Endothelial cell of umbilical vein (primary cell): ENCODE measurements around the gene AGRN. TPM values are rescaled to one million over a fixed set of nuclear protein-coding genes. Genes with fewer than 3 reads are reported as not detected.
A peak's percentile ranks its signal among the peaks of the same experiment; 100 is the strongest.

Source experiments
- BruUV-seq: library from RNA; stranded (reverse); fragments of 400-500 nt; replicated peaks from 2 replicates; lab custom pipeline; 2021; lab: Mats Ljungman, UMichigan
- CTCF ChIA-PET: fragments of 300-600, 350-600 bp; sonication (Branson Sonifier 250); formaldehyde crosslinking; loops from one replicate; lab custom pipeline; 2021; ENCODE audit warnings: antibody characterized with exemption, inconsistent platforms; lab: Charles Lee
- POLR2A ChIA-PET: fragments of 300-600, 350-600 bp; sonication (Branson Sonifier 250); formaldehyde crosslinking; loops from one replicate; lab custom pipeline; 2021; ENCODE audit warnings: antibody characterized with exemption, inconsistent platforms; lab: Charles Lee
- DNase-seq: peaks from one replicate; pipeline ENCODE4 v3.0.0-alpha.2; 2011; ENCODE audit warnings: low read depth, low spot score
- FAIRE-seq: peaks from 2 replicates; lab custom pipeline; 2011; peaks lifted over from hg19 to GRCh38; lab: Jason Lieb, UNC
- H2AFZ ChIP-seq: 2 replicates; pipeline ENCODE4 v1.6.0; 2012; ENCODE audit warnings: low read depth, low read length, control low read depth, inconsistent platforms
- H3K27ac ChIP-seq: 2 replicates; pipeline ENCODE4 v1.5.1; 2011; ENCODE audit warnings: low read depth, mild to moderate bottlenecking, control low read depth, low read length, moderate library complexity; ENCODE audit not compliant: insufficient read depth
- H3K27me3 ChIP-seq, 2 experiments: 2 replicates each; pipeline versions ENCODE4 v1.6.0 to v1.6.1; 2011; ENCODE audit warnings: low read length in 2 of 2, mixed read lengths in 1 of 2; ENCODE audit not compliant: control insufficient read depth in 2 of 2, insufficient read depth in 2 of 2
- H3K36me3 ChIP-seq, 2 experiments: 2 replicates in 1 of 2; 3 replicates in 1 of 2; pipeline ENCODE4 v1.5.1; 2011; ENCODE audit warnings: low read length in 2 of 2, mild to moderate bottlenecking in 1 of 2, moderate library complexity in 1 of 2; ENCODE audit not compliant: control insufficient read depth in 2 of 2, insufficient read depth in 2 of 2; ENCODE audit errors: extremely low read depth in 1 of 2
- H3K4me1 ChIP-seq: 3 replicates; pipeline ENCODE4 v1.5.1; 2011; ENCODE audit warnings: mild to moderate bottlenecking, low read length; ENCODE audit not compliant: control insufficient read depth, insufficient read depth; ENCODE audit errors: extremely low read depth
- H3K4me2 ChIP-seq: 2 replicates; pipeline ENCODE4 v1.6.1; 2011; ENCODE audit warnings: low read length, control low read depth, mixed read lengths; ENCODE audit not compliant: insufficient read depth
- H3K4me3 ChIP-seq, 3 experiments: fragments of 200-600 bp in 1 of 3; sonication (generic), shearing (Covaris generic) in 1 of 3; replicated peaks in 1 of 3; 2 replicates each; pipeline ENCODE4 v1.5.1; 2011 to 2016; ENCODE audit warnings: control low read depth in 3 of 3, low read length in 3 of 3, mild to moderate bottlenecking in 2 of 3, inconsistent platforms in 1 of 3, low read depth in 1 of 3, moderate library complexity in 1 of 3; ENCODE audit not compliant: insufficient read depth in 1 of 3
- H3K79me2 ChIP-seq: 2 replicates; pipeline ENCODE4 v1.6.0; 2012; ENCODE audit warnings: low read length, inconsistent platforms; ENCODE audit not compliant: control insufficient read depth, insufficient read depth
- H3K9ac ChIP-seq: replicated peaks from 2 replicates; pipeline ENCODE3; 2011; ENCODE audit warnings: low read length, control low read depth; ENCODE audit not compliant: insufficient read depth; ENCODE audit errors: extremely low read depth
- H3K9me1 ChIP-seq: replicated peaks from 3 replicates; pipeline ENCODE4 v1.6.0; 2011; ENCODE audit warnings: mild to moderate bottlenecking, low read length; ENCODE audit not compliant: control insufficient read depth, insufficient read depth; ENCODE audit errors: extremely low read depth
- H3K9me3 ChIP-seq: replicated peaks from 2 replicates; pipeline ENCODE4 v1.5.1; 2012; ENCODE audit warnings: low read length, inconsistent platforms; ENCODE audit not compliant: control insufficient read depth, insufficient read depth
- H4K20me1 ChIP-seq: replicated peaks from 2 replicates; pipeline ENCODE3; 2011; ENCODE audit warnings: mild to moderate bottlenecking, low read length; ENCODE audit not compliant: control insufficient read depth, insufficient read depth; ENCODE audit errors: extremely low read depth
- EZH2 ChIP-seq: IDR thresholded peaks from 2 replicates; pipeline ENCODE4 v1.6.1; 2012; ENCODE audit warnings: borderline replicate concordance, low read depth, mild to moderate bottlenecking, moderate library complexity, low read length, inconsistent platforms; ENCODE audit not compliant: severe bottlenecking
- FOS ChIP-seq: IDR thresholded peaks from 2 replicates; pipeline ENCODE4 v1.6.1; 2011; ENCODE audit warnings: mild to moderate bottlenecking, low read length, moderate library complexity, borderline replicate concordance; ENCODE audit not compliant: insufficient read depth
- GATA2 ChIP-seq: IDR thresholded peaks from 2 replicates; pipeline ENCODE4 v1.7.0; 2011; ENCODE audit warnings: low read depth, mild to moderate bottlenecking, moderate library complexity, mixed read lengths, low read length; ENCODE audit not compliant: insufficient read length, insufficient read depth
- JUN ChIP-seq: IDR thresholded peaks from 2 replicates; pipeline ENCODE4 v1.6.1; 2011; ENCODE audit warnings: borderline replicate concordance, low read depth; ENCODE audit not compliant: insufficient read length, insufficient read depth
- MYC ChIP-seq: IDR thresholded peaks from one replicate; pipeline ENCODE4 v1.6.1; 2011; ENCODE audit warnings: mild to moderate bottlenecking, low read depth, low read length
- POLR2A ChIP-seq: IDR thresholded peaks from 2 replicates; pipeline ENCODE4 v1.6.1; 2012; ENCODE audit warnings: low read depth, mild to moderate bottlenecking, control low read depth, low read length
- POLR2AphosphoS5 ChIP-seq: IDR thresholded peaks from 2 replicates; pipeline ENCODE4 v1.6.1; 2012; ENCODE audit warnings: low read depth, mild to moderate bottlenecking, control low read depth, low read length, moderate library complexity; ENCODE audit not compliant: insufficient read depth
- dilution Hi-C: fragments of 300-500 bp; cut with MboI; formaldehyde crosslinking; loops from one replicate; pipeline ENCODE4 v1.15.0; 2019; ENCODE audit warnings: low sequenced_read_pairs; ENCODE audit not compliant: extremely low pct_ligation_motif_present
- intact Hi-C: fragments of 100-400 bp; cut with micrococcal nuclease; formaldehyde crosslinking; loops from one replicate; pipeline ENCODE4 v1.10.0; 2022
- polyA plus RNA-seq, 4 experiments: library from polyadenylated mRNA; depleted of rRNA in 3 of 4; stranded (reverse) in 3 of 4; unstranded in 1 of 4; fragments of >200 nt; gene quantifications; 2 replicates each; pipeline versions ENCODE4 v1.2.1 to v1.2.3, GENCODE V29; 2011 to 2012; ENCODE audit warnings: missing spikeins in 1 of 4
- total RNA-seq: library from RNA; stranded (reverse); gene quantifications from 2 replicates; pipeline ENCODE4 v1.2.3, GENCODE V29; 2021
- TF ChIP-seq, protein P1 (sequence below): IDR thresholded peaks from 2 replicates; pipeline ENCODE4 v1.6.1; 2011; ENCODE audit not compliant: insufficient read depth, insufficient read length
- TF ChIP-seq, protein P2 (sequence below), 2 donors: IDR thresholded peaks; 1 replicate in 1 of 2; 2 replicates in 1 of 2; pipeline ENCODE4 v1.5.1; 2011; ENCODE audit warnings: low read length in 2 of 2, mild to moderate bottlenecking in 2 of 2, moderate library complexity in 2 of 2, control low read depth in 1 of 2, inconsistent platforms in 1 of 2, low read depth in 1 of 2; ENCODE audit not compliant: insufficient read depth in 1 of 2; ENCODE audit errors: extremely low read depth in 1 of 2

Gene AGRN
- total and polyA plus RNA-seq, 2 donors (not counting 3 experiments of a cell fraction or from before 2014, with no cell fraction given): 66.6 to 67.8 TPM

DNA sequence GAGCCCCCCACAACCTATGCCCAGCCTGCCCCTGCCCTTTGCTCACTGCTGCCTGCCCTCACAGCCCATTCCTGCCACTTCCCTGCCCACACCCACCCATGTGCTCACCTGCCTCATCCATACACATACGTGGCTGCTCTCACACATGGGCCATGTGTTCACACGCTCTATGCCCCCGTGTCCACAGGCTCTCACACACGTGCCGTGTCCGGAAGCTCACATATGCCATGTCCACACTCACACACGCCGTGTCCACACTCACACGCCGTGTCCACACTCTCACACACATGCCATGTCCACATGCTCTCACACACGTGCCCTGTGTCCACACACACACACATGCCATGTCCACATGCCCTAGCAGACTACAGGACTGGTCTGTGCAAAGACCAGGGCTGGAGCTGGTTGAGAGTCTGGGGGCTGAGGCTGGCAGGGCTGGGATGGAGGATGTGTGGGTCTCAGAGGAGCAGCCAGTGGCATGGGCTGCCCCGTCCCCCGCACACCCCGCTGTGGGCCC, 54.8 kb downstream of the AGRN start:
- H3K9me1 ChIP-seq: no peaks in the 10 kb centered on the region
- H3K36me3 ChIP-seq: no peaks in the 10 kb centered on the region
- DNase-seq (no peak), FAIRE-seq (no peak)
- H3K9me3 ChIP-seq: no peaks in the 10 kb centered on the region
- no peak overlapping the region for H3K27ac ChIP-seq
- no peak overlapping the region for H2AFZ ChIP-seq
- peaks cover 2% of the 10 kb centered on the region for H3K4me1 ChIP-seq
- CTCF ChIA-PET: interaction anchor here (1.2 to 1.7 kb wide), 2 partner anchors 16 to 217 kb away, joined by 3 read pairs; no protein-coding TSS in a partner anchor
- no peak overlapping the region for H3K4me3 ChIP-seq
- BruUV-seq: no TSS peak
- TF ChIP-seq, protein P1, sequence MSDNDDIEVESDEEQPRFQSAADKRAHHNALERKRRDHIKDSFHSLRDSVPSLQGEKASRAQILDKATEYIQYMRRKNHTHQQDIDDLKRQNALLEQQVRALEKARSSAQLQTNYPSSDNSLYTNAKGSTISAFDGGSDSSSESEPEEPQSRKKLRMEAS: peak; percentile 41
- TF ChIP-seq MYC (no peak), POLR2AphosphoS5 (no peak)
- POLR2A ChIA-PET: no interaction called here
- no peak overlapping the region for H3K4me2 ChIP-seq
- intact Hi-C loops (no loop called here), dilution Hi-C loops (no loop called here)
- no peak overlapping the region for H3K9ac ChIP-seq
- H3K27me3 ChIP-seq: no peaks in the 10 kb centered on the region
- no peaks in the 10 kb centered on the region for H3K79me2 ChIP-seq
- no peaks in the 10 kb centered on the region for H4K20me1 ChIP-seq

DNA sequence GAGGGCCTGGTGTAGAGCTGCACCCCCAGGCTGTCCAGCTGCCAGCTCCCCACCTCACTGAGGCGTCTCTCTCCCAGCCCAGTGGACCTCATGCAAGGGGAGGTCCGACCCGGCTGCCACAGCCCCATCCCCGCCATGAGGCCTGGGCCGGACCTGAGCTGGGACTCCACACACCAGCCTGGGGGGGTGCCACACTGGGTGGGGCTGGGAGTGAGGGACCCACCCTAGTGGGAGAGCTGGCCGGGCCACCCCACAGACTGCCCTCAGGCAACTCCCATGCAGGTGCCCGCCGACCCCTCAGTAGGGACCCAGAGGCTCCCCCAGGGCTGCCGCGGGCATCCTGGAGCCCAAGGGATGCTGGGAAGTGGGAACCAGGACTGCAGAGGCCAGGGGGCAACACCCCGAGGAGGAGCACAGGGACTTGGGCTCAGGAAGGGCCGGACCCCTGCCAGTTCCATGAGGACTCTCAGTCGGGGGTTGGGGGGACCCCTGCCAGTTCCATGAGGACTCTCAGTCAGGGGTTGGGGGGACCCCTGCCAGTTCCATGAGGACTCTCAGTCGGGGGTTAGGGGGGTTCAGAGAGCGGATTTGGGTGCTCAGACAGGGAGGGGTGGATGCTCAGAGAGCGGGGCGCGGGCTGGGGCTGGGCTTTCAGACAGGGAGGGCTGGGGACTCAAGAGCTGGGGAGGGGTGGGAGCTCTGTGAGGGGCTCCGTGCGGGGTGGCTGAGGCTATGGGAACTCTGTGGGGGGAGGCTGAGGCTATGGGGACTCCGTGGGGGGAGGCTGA, 55.4 kb downstream of the AGRN start:
- Histone ChIP-seq H3K4me3 (no peak overlapping the region), H3K9ac (no peak overlapping the region), H3K4me2 (no peak overlapping the region), H2AFZ (no peak overlapping the region), H4K20me1 (no peaks in the 10 kb centered on the region), H3K79me2 (no peaks in the 10 kb centered on the region), H3K36me3 (no peaks in the 10 kb centered on the region), H3K9me3 (no peaks in the 10 kb centered on the region), H3K9me1 (no peaks in the 10 kb centered on the region), H3K4me1 (peaks cover 2% of the 10 kb centered on the region), H3K27ac (no peak overlapping the region), H3K27me3 (no peaks in the 10 kb centered on the region)
- TF ChIP-seq POLR2A (no peak), JUN (no peak), POLR2AphosphoS5 (no peak), MYC (no peak), GATA2 (no peak), FOS (no peak), EZH2 (no peak)
- TF ChIP-seq, protein P2, sequence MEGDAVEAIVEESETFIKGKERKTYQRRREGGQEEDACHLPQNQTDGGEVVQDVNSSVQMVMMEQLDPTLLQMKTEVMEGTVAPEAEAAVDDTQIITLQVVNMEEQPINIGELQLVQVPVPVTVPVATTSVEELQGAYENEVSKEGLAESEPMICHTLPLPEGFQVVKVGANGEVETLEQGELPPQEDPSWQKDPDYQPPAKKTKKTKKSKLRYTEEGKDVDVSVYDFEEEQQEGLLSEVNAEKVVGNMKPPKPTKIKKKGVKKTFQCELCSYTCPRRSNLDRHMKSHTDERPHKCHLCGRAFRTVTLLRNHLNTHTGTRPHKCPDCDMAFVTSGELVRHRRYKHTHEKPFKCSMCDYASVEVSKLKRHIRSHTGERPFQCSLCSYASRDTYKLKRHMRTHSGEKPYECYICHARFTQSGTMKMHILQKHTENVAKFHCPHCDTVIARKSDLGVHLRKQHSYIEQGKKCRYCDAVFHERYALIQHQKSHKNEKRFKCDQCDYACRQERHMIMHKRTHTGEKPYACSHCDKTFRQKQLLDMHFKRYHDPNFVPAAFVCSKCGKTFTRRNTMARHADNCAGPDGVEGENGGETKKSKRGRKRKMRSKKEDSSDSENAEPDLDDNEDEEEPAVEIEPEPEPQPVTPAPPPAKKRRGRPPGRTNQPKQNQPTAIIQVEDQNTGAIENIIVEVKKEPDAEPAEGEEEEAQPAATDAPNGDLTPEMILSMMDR (IDR thresholded peaks at IDR 0.05; ENCODE audit: extremely low read depth in 1 of 2, insufficient read depth in 1 of 2, low read depth in 1 of 2, low read length in 2 of 2): no peak
- TF ChIP-seq, protein P1: no peak
- FAIRE-seq (no peak), DNase-seq (no peak)
- dilution Hi-C loops: no loop called here
- ChIA-PET CTCF (interaction anchor here (1.2 kb wide), 1 partner anchor 16 kb away, joined by 3 read pairs; no protein-coding TSS in a partner anchor), POLR2A (no interaction called here)
- intact Hi-C loops: no loop called here
- no TSS peak for BruUV-seq
